VCaP (cell line): ENCODE results near the gene RAET1L.

Source experiments
- H3K27ac ChIP-seq: fragments of 450-650 bp; 2 replicates; pipeline ENCODE4 v1.5.1; 2017
- TF ChIP-seq, protein P1 (sequence below): fragments of 450-650 bp; conservative IDR thresholded peaks from 2 replicates; pipeline ENCODE4 v1.5.1; 2017; ENCODE audit warnings: mild to moderate bottlenecking, moderate library complexity

Gene RAET1L

GRCh38 chr6:150043501-150044412, 18.4 kb upstream of the RAET1L start:
- TF ChIP-seq, protein P1, sequence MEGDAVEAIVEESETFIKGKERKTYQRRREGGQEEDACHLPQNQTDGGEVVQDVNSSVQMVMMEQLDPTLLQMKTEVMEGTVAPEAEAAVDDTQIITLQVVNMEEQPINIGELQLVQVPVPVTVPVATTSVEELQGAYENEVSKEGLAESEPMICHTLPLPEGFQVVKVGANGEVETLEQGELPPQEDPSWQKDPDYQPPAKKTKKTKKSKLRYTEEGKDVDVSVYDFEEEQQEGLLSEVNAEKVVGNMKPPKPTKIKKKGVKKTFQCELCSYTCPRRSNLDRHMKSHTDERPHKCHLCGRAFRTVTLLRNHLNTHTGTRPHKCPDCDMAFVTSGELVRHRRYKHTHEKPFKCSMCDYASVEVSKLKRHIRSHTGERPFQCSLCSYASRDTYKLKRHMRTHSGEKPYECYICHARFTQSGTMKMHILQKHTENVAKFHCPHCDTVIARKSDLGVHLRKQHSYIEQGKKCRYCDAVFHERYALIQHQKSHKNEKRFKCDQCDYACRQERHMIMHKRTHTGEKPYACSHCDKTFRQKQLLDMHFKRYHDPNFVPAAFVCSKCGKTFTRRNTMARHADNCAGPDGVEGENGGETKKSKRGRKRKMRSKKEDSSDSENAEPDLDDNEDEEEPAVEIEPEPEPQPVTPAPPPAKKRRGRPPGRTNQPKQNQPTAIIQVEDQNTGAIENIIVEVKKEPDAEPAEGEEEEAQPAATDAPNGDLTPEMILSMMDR = no peak
- H3K27ac ChIP-seq = no peak overlapping the region

- no peak overlapping the region for H3K27ac ChIP-seq
- TF ChIP-seq, protein P1 = no peak
Measured at GRCh38 chr6:150043096-150043495, 17.8 kb upstream of the RAET1L start.

GRCh38 chr6:150038202-150039062, 13.1 kb upstream of the RAET1L start:
- TF ChIP-seq, protein P1 = no peak
- no peak overlapping the region for H3K27ac ChIP-seq

DNA sequence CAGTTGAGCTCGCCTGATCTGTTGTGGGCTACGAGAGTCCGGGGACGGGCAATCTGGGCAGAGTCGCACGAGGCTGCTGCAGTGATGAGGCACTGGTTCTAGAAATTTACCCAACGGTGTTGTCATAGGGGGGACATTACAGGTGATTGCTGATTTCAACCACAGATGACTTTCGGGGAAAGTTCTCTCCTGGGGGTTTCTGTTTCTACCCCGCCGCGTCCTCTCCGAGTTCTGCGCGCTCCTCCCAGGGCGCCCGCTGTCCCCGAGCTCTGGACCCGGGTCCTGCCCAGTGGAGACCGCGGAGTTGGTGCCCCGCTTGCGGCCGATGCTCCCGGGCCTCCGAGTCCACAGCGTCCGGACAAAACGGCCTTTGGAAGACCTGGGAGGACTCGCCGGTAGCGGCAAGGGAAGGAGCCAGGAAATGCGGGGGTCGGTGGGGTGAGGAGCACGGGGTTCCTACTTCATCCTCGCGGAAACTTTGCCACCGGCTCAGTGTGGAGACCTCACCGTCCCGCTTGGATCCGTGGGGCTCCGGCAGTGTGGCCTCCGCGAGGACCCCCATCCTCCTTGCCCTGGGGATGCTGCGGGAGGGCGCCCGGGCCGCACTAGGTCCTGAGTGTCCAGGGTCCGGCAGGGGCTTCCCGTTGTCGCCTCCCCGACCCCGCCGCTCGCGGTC, 12.3 kb upstream of the RAET1L start:
- no peak overlapping the region for H3K27ac ChIP-seq
- TF ChIP-seq, protein P1 = no peak

DNA sequence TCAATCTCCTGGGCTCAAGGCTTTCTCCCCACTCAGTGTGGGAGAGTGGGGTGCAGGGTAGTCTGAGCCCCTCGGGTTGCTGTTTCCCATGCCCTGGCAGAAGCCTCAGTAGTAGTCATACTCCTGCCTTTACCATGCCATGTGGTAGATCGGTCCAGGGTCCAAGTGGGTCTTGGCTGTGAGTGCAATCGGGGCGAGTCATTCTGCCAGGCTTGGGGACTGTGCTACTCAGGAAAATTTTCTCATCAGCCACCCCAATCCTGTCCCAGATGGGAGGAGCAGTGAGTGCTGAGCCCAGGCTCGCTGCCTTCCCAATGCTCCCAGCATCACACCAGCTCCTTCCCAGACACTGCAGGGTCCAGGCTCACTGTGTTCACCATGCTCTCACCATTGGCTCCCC, 10.7 kb upstream of the RAET1L start:
- no peak overlapping the region for H3K27ac ChIP-seq
- TF ChIP-seq, protein P1 = no peak

DNA sequence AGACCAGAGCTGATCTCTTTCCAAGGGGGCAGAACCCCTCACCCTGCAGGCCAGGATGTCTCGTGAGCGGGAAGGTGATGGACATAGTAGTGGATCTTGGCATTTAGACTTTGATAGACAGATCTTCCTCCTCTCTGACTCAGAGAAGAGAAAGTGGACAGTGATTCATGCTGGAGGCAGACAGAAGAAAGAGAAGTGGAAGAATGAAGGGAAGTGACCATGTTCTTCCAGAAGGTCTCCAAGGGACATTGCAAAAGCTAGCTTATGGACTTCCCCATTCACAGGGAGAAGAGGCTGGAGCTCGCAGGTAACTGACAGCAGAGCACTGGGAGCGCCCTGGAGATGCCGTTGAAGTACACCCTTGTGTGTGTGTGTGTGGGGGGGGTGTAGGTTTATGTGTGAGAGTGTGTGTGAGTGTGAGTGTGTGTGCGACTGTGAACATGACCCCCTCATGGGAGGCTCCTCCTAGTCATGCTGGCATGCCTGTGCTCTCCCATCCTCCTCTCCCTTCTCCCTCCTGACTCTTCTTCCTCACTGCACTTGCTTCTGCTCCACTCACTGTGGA, 8.0 kb upstream of the RAET1L start:
- no peak overlapping the region for H3K27ac ChIP-seq
- TF ChIP-seq, protein P1 = no peak

DNA sequence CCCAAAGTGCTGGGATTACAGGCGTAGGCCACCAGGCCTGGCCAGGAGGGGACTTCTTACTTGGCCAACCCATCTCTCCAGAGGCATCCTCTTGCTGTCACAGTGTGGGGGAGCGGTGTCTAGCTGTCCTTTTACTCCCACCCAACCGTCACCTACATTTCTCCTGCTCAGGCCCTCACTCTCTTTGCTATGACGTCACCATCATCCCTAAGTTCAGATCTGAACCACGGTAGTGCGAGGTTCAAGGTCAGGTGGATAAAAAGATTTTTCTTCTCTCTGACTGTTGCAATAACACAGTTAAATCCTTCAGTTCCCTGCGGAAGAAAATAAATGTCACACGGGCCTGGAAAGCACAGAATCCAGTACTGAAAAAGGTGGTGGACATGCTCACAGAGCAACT, 7.3 kb upstream of the RAET1L start:
- H3K27ac ChIP-seq = no peak overlapping the region
- TF ChIP-seq, protein P1 = no peak
